NCI-H2196 treated with DMSO at 0.1 percent for 48 hours (cell line): ENCODE results near the gene DDT.
"Not testable (repeated sequence)": the region's sequence is repeated elsewhere in the genome, so short reads cannot be mapped to it uniquely, and the experiment has no call there.

Experiments
- DNase-seq: peaks from one replicate; lab custom pipeline; 2025; ENCODE audit not compliant: unreplicated experiment; lab: John Stamatoyannopoulos, UW

The DDT gene

DNA sequence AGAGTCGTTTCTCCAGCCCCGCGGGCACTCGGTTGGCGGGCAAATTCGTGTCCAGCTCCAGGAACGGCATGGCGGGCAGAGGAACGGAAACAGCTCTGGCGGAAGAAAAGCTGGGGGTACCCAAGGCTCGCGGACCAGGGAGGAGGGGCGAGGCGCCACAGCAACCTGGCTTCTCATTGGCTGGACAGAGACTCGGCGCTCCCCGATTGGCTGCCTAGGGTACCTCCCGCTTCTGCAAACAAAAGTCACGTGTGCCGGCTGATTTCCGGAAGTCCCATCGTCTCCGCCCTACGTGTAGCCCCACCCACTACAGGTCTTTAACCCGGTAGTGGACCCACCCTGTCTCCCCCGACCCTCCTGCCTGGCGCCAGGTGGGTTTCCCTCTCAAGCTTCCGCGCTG is at the start of gene DDT:
DDT (minus strand) TSS at position 97 of the 400 bp plus-strand sequence; CDS start at position 70, 27 bp downstream.
- DNase-seq: not testable (repeated sequence)

GRCh38 chr22:24023204-24023789 is 49.1 kb upstream of the DDT start:
- DNase-seq: no peak

DNA sequence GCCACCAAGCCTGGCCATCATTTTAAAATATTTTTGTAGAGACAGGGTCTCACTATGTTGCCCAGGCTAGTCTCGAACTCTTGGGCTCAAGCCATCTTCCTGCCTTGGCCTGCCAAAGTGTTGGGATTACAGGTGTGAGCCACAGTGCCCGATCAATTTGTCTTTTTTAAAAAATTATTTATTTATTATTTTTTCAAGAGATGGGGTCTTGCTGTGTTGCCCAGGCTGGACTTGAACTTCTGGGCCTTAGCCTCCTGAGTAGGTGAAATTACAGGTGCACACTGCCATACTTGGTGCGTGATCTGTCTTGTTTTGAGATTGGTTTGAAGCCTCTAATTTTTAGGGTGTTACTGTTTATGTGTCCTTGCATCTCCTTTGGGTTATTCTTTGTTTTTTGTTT is 47.1 kb upstream of the DDT start:
- DNase-seq: no peak

DNA sequence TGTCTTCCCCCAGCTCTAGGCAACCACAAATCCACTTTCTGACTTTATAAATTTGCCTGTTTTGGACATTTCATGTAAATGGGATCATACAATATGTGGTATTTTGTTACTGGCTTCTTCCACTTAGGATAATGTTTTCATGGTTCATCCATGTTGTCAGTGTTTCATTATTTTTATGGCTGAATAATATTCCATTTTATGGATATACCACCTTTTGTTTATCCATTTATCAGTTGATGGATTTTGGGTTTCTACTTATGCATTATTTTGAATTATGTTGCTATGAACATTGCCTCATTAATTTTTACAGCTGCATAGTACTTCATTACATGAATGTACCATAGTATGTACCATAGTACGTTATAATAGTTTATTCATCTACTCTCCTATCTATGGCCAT is 41.9 kb upstream of the DDT start:
- DNase-seq: no peak

- DNase-seq: no peak
Observed at GRCh38 chr22:24011735-24012068, 37.5 kb upstream of the DDT start.

- DNase-seq: no peak
Observed at GRCh38 chr22:24010018-24010391, 35.8 kb upstream of the DDT start.

DNA sequence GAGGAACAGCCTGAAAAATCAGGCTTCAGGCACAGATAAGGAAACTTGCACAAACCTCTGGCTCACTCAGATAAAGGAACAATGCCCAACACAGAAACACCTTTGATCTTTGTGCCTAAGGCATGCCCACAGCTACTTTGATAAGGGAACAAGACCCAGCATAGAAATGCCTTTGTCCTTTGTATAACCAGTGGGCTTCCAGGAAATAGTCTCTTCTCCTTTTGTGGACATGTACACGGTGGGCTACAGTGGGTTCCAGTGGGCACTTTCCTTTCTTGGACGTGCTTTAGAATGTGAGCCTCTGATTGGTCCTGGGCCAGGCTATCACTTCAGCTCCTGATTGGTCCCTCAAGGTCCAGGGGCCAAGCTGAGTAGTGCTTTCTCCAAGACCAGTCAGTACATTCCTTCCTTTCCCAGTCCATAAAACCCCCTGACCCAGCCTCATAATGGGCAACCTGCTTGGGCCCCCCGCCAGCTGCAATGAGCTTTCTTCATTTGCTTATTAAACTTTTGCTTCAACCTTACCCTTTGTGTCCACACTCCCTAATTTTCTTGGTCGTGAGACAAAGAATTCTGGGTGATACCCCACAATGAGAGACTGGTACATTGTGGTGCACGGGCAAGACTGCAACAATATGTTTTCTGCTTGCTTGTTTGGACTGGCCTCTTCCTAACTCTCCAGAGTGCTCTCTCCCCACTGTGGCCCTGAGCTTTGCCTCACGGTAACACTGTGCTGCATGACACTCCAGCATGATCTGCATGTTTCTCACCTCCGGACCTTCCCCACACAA is 35.2 kb upstream of the DDT start:
- DNase-seq: no peak

- no peak for DNase-seq
Observed at GRCh38 chr22:24008381-24009226, 34.4 kb upstream of the DDT start.

DNA sequence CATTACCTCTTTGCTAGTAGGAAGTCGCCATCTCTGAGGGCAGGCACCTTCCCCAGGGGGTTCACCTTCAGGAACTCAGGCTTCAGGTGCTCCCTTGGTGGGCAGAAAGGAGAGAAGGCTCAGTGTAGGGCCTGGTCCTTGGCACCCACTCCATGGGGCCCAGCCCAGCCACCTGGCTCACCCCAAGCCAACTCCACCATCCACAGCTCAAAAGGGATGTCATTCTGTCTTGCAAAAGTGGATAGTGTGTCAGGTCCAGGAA is 33.7 kb upstream of the DDT start:
- DNase-seq: no peak

- no peak for DNase-seq
Observed at GRCh38 chr22:24007253-24008021, 33.2 kb upstream of the DDT start.

DNA sequence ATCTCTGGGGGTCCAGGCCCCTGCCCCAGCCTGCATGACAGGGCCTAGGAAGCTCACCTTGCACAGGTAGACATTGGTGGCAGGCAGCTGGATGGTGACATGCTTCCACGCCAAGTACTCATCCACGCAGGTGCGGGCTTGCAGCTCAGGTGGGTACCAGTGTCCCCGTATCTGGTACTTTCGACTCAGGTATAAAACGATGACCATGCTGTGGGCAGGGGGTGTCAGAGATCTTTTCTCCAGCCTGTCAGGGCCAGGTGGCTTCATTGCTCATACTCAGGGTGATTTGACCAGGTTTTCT is 32.6 kb upstream of the DDT start:
- no peak for DNase-seq

GRCh38 chr22:24006207-24006913 is 32.1 kb upstream of the DDT start:
- DNase-seq: no peak

DNA sequence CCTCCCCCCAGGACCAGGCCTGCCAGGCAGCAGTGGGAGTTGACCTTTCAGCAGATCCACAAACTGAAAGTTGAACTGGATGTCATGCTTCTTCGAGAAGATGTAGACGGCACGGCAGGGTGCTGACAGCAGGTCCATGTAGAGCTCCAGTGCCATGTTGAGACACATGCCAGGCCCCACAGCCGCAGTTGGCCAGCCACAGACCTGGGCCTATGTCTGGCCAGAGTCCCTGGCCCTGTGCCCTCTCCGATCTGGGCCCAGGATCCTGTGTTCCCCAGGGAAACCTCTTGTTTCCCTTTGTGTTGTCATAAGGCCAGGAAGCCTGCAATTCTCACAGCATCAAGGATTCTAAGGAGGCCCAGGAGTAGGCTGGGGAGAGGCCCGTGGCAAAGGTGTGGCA is 31.0 kb upstream of the DDT start, which contains the start of gene GSTT4:
GSTT4 (minus strand) TSS at position 253 of the 400 bp plus-strand sequence; CDS start at position 156, 97 bp downstream.
- DNase-seq: no peak

DNA sequence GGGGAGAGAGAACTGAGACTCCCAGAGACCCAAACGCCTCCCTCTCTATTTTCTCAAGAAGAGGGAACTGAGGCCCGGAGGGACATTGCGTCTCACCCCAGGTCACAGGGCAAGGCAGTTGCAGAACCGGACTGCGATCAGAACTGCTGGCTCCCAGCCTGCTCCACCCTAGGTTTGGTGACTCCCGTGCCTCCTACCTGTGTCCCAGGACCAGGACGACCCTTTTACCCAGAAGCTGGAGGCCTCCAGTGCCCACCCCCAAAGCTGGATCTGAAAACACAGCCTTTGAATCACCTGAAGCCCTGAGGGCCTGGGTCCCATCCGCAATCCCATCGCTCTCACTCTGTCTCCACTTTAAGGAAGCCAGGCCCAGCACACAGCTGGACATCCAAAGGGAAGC is 29.6 kb upstream of the DDT start:
- no peak for DNase-seq

DNA sequence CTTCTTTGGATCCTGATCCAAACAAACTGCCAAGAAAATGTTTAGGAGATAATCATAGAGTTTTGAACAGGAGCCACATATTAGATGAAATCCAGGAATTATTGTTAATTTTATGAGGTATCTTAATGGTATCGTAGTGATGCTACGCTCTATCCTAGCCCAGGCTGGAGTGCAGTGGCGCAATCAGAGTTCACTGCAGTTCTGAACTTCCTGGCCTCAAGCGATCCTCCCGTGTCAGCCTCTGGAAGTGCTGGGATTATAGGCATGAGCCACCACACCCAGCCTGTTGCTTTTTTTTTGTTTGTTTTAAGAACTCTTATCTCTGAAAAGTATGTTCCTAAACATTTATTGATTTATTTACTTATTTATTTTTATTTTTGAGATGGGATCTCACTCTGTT is 28.6 kb upstream of the DDT start:
- DNase-seq: no peak

- no peak for DNase-seq
Observed at GRCh38 chr22:24002272-24002671, 28.0 kb upstream of the DDT start.

DNA sequence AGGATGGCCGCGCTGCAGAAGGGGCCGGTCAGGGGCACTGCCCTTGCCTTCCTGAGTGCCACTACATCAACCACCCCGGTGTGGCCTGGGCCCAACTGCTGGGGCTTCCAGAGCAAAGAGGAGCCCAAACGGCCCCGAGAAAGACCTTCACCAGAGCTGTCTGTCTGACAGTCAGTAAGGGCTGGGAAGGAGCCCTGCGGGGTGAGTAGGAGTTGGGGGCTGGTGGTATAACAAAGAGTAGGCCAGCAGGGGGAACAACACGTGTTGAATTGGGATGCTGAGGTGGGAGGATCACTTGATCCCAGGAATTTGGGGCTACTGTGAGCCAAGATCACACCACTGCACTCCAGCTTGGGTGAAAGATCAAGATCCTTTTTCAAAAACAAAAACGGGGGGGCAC is 27.1 kb upstream of the DDT start:
- DNase-seq: no peak

DNA sequence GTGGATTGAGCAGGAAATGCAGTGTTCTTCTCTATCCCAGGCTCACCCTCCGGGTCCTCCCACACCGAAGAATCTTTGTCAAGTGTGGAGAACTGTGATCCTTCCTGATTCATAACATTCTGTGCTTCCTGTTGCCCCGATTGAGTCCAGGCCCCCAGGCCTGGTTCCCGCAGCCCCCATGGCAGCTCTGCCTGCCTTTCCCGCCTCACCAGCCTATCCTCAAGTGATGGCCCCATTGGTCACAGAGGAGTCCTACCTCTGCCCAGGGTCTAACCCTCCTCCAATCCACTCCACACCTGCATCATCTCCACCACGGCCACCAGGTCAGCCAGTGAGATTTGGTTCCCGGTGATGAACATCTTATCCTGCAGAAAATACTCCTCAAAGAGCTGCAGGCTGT is 25.5 kb upstream of the DDT start:
- DNase-seq: not testable (repeated sequence)

GRCh38 chr22:23997092-23997491 is 22.9 kb upstream of the DDT start:
- no peak for DNase-seq

GRCh38 chr22:23993581-23994177 is 19.4 kb upstream of the DDT start:
- not testable (repeated sequence) for DNase-seq

- DNase-seq: not testable (repeated sequence)
Observed at GRCh38 chr22:23993080-23993479, 18.8 kb upstream of the DDT start.
